Left ventricle myocardium inferior (tissue), 1 donor: ENCODE data around the gene MEIS3. TPM values are rescaled to one million over a fixed set of nuclear protein-coding genes. Genes with fewer than 3 reads are reported as not detected.

Experiments used
- DNase-seq: peaks from one replicate; pipeline ENCODE4 v3.0.0-alpha.2; 2020
- H3K27ac ChIP-seq: fragments of 200-600 bp; replicated peaks from 2 replicates; pipeline ENCODE4 v1.8.0; 2021
- H3K27me3 ChIP-seq: fragments of 200-600 bp; 2 replicates; pipeline ENCODE4 v1.8.0; 2021; ENCODE audit warnings: low read depth
- H3K36me3 ChIP-seq: fragments of 200-600 bp; 2 replicates; pipeline ENCODE4 v1.8.0; 2021
- H3K4me1 ChIP-seq: fragments of 200-600 bp; 2 replicates; pipeline ENCODE4 v1.8.0; 2021
- H3K4me3 ChIP-seq: fragments of 200-600 bp; 2 replicates; pipeline ENCODE4 v1.8.0; 2021; ENCODE audit warnings: mild to moderate bottlenecking, moderate library complexity
- H3K9me3 ChIP-seq: fragments of 200-600 bp; replicated peaks from 2 replicates; pipeline ENCODE4 v1.8.0; 2021
- intact Hi-C: fragments of 100-400 bp; cut with micrococcal nuclease; formaldehyde crosslinking; loops from one replicate; pipeline ENCODE4 v1.11.0; 2022
- total RNA-seq: library from RNA; stranded (reverse); fragmentation: NEBNext Ultra II Directional; extraction: Animal tissue kit (Norgen Biotek cat#: 25700); gene quantifications from one replicate; pipeline ENCODE4 v1.2.1, GENCODE V29; 2021
- TF ChIP-seq, protein P1 (sequence below): fragments of 200-600 bp; IDR thresholded peaks from 2 replicates; pipeline ENCODE4 v1.8.0; 2021; ENCODE audit warnings: antibody characterized with exemption, mild to moderate bottlenecking, borderline replicate concordance
- donor health status: DM: no; HTN: yes; CAD: no; lungs with severe emphysema.

MEIS3 gene
- total RNA-seq, 1 donor from 2014 or later = 3.2 TPM

DNA sequence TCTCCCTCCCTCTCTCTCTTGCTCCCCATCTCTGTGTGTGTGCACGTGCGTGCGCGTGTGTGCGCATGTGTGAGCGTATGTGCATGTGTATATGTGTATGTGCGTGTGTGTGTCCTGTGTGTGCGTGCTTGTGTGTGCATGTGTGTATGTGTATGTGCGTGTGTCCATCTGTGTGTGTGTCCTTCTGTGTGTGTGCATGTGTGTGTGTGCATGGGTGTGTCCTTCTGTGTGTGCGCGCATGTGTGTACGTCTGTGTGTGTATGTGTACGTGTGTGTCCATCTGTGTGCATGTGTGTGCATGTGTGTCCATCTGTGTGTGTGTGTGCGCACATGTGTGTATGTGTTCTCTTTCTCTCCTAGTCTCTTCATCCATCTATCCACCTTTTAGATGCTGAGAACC lies 40.1 kb upstream of the MEIS3 start:
- Histone ChIP-seq H3K27me3 (peaks cover 98% of the 10 kb centered on the region), H3K27ac (no peak overlapping the region), H3K4me3 (no peak overlapping the region), H3K9me3 (peaks cover 17% of the 10 kb centered on the region), H3K36me3 (no peaks in the 10 kb centered on the region), H3K4me1 (peaks cover 6% of the 10 kb centered on the region)
- intact Hi-C loops = no loop called here
- TF ChIP-seq, protein P1, sequence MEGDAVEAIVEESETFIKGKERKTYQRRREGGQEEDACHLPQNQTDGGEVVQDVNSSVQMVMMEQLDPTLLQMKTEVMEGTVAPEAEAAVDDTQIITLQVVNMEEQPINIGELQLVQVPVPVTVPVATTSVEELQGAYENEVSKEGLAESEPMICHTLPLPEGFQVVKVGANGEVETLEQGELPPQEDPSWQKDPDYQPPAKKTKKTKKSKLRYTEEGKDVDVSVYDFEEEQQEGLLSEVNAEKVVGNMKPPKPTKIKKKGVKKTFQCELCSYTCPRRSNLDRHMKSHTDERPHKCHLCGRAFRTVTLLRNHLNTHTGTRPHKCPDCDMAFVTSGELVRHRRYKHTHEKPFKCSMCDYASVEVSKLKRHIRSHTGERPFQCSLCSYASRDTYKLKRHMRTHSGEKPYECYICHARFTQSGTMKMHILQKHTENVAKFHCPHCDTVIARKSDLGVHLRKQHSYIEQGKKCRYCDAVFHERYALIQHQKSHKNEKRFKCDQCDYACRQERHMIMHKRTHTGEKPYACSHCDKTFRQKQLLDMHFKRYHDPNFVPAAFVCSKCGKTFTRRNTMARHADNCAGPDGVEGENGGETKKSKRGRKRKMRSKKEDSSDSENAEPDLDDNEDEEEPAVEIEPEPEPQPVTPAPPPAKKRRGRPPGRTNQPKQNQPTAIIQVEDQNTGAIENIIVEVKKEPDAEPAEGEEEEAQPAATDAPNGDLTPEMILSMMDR = no peak
- DNase-seq = no peak

DNA sequence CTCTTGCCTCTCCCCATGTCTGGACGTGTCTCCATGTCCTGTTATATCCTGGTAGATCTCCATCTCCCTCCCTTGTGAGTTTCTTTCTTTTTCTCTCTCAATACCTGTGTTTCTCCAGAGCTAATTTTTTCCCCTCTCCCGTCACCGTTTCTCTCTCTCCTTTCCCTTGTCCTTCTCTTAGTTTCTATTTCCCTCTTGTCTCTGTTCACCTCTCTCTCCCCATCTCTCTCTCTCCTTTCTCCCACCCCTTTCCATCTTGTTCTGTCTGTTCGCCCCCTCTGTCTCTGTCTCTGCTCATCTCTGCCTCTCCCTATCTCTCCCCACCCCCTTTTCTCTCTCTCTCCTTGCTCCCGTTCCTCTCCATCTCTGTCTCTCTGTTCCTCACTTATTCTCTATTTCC lies 39.3 kb upstream of the MEIS3 start:
- no peak overlapping the region for H3K4me3 ChIP-seq
- intact Hi-C loops = no loop called here
- TF ChIP-seq, protein P1 = no peak
- peaks cover 98% of the 10 kb centered on the region for H3K27me3 ChIP-seq
- no peak overlapping the region for H3K27ac ChIP-seq
- H3K36me3 ChIP-seq = no peaks in the 10 kb centered on the region
- H3K9me3 ChIP-seq = peaks cover 17% of the 10 kb centered on the region
- DNase-seq = no peak
- H3K4me1 ChIP-seq = peaks cover 6% of the 10 kb centered on the region

DNA sequence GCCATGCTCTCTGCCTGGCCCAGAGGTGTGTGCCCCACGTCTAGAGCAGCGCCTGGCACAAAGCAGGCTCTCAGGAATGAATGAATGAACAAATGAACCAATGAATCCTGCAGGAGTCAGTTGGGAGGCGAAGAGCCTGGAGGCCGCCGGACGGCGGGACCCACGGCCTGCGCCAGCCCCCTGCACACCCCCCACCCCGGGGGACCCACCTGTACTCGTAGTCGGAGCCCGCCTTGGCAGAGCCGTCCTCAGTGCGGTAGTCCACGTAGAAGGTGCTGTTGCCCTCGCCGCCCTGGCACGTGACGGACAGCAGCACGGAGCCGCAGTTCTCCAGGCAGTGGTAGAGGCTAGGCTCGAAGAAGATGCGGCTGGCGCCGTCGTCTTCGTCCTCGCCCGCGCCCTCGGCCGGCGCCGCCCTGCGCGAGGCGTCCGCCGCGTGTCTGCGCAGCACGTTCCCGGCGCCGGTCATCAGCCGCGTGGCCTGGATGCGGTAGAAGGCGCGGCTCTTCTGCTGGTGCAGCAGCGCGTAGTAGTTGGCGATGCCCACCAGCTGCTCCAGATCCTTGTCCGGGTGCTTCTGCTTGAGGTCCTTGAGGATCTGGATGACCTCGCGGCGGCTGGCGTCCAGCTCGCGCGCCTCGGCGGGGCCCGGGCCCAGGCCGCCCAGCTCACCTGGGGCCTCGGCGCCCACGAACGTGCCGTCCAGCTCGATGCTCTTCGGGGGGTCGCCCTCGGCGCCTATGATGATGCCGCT lies 37.6 kb upstream of the MEIS3 start:
- Histone ChIP-seq H3K27ac (no peak overlapping the region), H3K4me3 (peak overlapping the region; percentile 14), H3K4me1 (peaks cover 6% of the 10 kb centered on the region), H3K9me3 (peaks cover 17% of the 10 kb centered on the region), H3K27me3 (peaks cover 95% of the 10 kb centered on the region), H3K36me3 (no peaks in the 10 kb centered on the region)
- intact Hi-C loops = no loop called here
- TF ChIP-seq, protein P1 = no peak
- no peak for DNase-seq

DNA sequence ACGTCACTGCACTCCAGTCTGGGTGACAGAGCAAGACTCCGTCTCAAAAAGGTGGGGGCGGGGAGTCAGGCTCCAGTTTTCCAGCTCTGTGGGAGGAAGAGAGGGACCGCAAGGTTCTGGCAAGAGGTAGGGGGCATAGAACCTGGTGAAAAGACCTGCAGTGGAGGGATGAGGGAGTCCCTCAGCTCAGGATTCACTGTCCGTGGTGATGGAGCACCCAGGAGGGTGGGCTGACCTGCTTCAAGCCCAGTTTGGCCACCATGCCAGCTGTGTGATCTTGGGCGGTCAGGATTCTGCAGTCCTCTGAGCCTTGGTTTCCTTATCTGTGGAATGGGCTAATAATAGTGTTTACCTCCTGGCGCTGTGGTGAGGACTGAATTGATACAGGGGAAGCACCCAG lies 31.2 kb upstream of the MEIS3 start:
- Histone ChIP-seq H3K4me3 (no peak overlapping the region), H3K4me1 (peaks cover 9% of the 10 kb centered on the region)

DNA sequence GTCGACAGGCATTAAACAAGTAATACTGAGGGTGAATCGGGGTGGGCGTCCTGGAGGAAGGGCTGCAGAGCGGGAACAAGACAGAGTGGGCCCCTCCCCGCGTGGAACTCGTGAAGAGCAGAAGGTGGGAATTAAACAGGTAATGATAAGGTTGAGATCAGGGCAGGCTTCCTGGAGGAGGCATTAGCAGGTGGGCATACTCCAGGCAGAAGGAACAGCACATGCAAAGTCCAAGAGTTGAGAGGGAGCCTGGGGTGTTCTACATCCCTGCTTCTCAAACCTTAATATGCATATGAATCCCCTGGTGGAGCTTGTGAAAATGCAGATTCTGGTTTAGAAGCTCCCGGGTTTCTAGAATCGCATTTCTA lies 29.0 kb upstream of the MEIS3 start:
- no peak for DNase-seq
- intact Hi-C loops = no loop called here
- Histone ChIP-seq H3K4me1 (peaks cover 9% of the 10 kb centered on the region), H3K9me3 (no peaks in the 10 kb centered on the region), H3K4me3 (no peak overlapping the region), H3K27me3 (peaks cover 93% of the 10 kb centered on the region), H3K36me3 (no peaks in the 10 kb centered on the region), H3K27ac (no peak overlapping the region)
- TF ChIP-seq, protein P1 = no peak

More for the DNA sequence above, 31.2 kb upstream of the MEIS3 start:
- Histone ChIP-seq H3K27ac (no peak overlapping the region), H3K9me3 (peaks cover 8% of the 10 kb centered on the region), H3K27me3 (peaks cover 93% of the 10 kb centered on the region), H3K36me3 (no peaks in the 10 kb centered on the region)
- DNase-seq = no peak
- TF ChIP-seq, protein P1 = no peak
- intact Hi-C loops = no loop called here
